Suprapubic skin (tissue), 4 donors: ENCODE data around the gene CRX.

Experiments used
- EP300 ChIP-seq: sonication (generic); formaldehyde crosslinking; IDR thresholded peaks from one replicate; pipeline ENCODE4 v1.6.1; 2017; ENCODE audit warnings: antibody characterized with exemption
- POLR2A ChIP-seq, 2 donors: fragments of 450-650 bp; IDR thresholded peaks; one replicate each; pipeline ENCODE4 v1.6.1; 2017; ENCODE audit warnings: antibody characterized with exemption in 2 of 2, mild to moderate bottlenecking in 2 of 2, moderate library complexity in 2 of 2
- POLR2AphosphoS5 ChIP-seq, 3 donors: sonication (generic); formaldehyde crosslinking; IDR thresholded peaks; one replicate each; pipeline ENCODE4 v1.6.1; 2017; ENCODE audit warnings: antibody characterized with exemption in 3 of 3
- TF ChIP-seq, protein P1 (sequence below), 2 donors: fragments of 200-600 bp in 1 of 2; fragments of 450-650 bp in 1 of 2; sonication (generic) in 1 of 2; IDR thresholded peaks; one replicate each; pipeline ENCODE4 v1.5.1; 2016 to 2019; ENCODE audit warnings: antibody characterized with exemption in 2 of 2, mild to moderate bottlenecking in 1 of 2, moderate library complexity in 1 of 2

DNA sequence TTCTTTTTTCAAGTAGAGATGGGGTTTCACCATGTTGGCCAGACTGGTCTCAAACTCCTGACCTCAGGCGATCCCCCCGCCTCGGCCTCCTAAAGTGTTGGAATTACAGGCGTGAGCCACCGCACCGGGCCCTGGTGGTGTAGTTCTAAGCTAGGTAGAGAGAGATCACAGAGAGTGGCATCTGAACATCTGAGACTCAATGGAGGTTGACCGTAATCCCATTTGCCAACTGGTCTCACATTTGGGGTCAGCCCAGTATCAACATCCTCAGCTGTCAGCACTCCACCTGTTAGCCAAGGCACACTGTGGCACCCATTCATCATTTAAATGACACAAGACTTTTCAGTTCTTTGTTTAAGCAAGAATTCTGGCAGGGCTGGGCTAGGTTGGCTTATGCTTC lies 35.2 kb upstream of the CRX start:
- TF ChIP-seq POLR2A (IDR thresholded peaks at IDR 0.05), result no peak
- TF ChIP-seq EP300, result no peak
- TF ChIP-seq, protein P1, sequence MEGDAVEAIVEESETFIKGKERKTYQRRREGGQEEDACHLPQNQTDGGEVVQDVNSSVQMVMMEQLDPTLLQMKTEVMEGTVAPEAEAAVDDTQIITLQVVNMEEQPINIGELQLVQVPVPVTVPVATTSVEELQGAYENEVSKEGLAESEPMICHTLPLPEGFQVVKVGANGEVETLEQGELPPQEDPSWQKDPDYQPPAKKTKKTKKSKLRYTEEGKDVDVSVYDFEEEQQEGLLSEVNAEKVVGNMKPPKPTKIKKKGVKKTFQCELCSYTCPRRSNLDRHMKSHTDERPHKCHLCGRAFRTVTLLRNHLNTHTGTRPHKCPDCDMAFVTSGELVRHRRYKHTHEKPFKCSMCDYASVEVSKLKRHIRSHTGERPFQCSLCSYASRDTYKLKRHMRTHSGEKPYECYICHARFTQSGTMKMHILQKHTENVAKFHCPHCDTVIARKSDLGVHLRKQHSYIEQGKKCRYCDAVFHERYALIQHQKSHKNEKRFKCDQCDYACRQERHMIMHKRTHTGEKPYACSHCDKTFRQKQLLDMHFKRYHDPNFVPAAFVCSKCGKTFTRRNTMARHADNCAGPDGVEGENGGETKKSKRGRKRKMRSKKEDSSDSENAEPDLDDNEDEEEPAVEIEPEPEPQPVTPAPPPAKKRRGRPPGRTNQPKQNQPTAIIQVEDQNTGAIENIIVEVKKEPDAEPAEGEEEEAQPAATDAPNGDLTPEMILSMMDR (IDR thresholded peaks at IDR 0.05), result no peak
- TF ChIP-seq POLR2AphosphoS5 (IDR thresholded peaks at IDR 0.05), result no peak
